ENCODE results near the gene INPP5B.

The INPP5B gene

DNA sequence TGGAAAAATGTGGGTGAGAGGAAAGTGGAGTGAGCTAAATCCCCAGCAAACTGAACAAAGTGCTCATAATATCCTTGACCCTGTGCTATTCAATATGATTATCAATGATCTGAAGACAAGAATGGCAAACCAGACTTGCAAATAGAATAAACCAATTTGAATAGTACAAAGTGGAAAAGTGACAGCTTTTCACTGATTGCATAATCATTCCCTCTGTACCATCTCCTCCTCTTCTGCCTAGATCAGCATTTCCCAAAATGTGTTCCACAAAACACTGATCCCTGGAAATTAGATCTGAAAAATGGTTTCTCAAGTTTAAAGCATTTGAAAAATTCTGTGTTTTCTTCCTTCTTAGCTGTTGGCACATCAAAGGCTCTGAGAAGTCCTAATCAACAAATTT, 95.6 kb downstream of the INPP5B start:
- TF ChIP-seq, protein P1, sequence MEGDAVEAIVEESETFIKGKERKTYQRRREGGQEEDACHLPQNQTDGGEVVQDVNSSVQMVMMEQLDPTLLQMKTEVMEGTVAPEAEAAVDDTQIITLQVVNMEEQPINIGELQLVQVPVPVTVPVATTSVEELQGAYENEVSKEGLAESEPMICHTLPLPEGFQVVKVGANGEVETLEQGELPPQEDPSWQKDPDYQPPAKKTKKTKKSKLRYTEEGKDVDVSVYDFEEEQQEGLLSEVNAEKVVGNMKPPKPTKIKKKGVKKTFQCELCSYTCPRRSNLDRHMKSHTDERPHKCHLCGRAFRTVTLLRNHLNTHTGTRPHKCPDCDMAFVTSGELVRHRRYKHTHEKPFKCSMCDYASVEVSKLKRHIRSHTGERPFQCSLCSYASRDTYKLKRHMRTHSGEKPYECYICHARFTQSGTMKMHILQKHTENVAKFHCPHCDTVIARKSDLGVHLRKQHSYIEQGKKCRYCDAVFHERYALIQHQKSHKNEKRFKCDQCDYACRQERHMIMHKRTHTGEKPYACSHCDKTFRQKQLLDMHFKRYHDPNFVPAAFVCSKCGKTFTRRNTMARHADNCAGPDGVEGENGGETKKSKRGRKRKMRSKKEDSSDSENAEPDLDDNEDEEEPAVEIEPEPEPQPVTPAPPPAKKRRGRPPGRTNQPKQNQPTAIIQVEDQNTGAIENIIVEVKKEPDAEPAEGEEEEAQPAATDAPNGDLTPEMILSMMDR (IDR thresholded peaks at IDR 0.05; ENCODE audit: borderline replicate concordance, insufficient read depth, low read depth, low read length), result no peak
- no peak overlapping the region for H3K4me3 ChIP-seq (ENCODE audit: low read depth, low read length)

DNA sequence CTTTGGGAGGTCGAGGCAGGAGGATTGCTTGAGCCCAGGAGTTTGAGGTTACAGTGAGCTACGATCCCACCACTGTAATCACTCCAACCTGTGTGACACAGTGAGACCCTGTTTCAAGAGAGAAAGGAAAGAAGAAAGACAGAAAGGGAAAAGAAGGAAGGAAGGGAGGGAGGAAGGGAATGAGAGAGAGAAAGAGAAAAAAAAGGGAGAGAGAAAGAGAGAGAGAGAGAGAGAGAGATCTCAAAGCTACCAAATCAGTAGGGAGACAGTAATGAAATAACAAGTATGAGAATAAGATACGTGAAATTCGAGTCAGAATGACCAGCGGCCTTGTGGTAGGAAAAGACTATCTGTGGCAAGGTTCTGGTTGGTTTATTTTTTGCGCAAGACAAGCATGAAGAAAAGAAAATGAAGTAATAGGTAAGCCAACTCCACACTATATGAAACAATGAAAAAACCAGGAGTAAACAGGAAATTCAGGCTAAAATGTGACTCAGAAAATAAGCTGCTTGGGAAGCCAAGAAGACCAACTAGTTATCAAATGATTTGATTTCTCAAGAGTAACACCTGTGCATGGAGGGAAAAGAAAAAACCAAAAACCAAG, 96.4 kb downstream of the INPP5B start:
- H3K4me3 ChIP-seq (ENCODE audit: low read depth, low read length), result no peak overlapping the region
- TF ChIP-seq, protein P1 (IDR thresholded peaks at IDR 0.05; ENCODE audit: borderline replicate concordance, insufficient read depth, low read depth, low read length), result no peak

DNA sequence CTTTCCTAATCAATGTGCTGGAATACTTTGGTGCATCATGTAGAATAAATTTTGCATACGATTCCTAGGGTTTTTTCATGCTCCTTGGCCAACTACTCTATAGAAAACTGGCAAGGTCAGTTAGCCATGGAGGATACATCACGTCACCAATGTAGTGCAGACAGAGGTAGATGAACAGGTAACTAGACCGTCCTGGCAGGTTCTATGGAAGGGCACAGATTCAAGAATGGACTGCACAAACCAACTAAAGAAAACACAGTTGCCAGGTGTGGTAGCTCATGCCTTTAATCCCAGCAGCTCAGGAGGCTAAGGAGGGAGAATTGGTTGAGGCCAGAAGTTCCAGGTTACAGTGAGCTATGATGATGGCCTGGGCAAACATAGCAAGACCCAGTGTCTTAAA, 97.4 kb downstream of the INPP5B start:
- TF ChIP-seq, protein P1 (IDR thresholded peaks at IDR 0.05; ENCODE audit: borderline replicate concordance, insufficient read depth, low read depth, low read length), result no peak
- H3K4me3 ChIP-seq (ENCODE audit: low read depth, low read length), result no peak overlapping the region

DNA sequence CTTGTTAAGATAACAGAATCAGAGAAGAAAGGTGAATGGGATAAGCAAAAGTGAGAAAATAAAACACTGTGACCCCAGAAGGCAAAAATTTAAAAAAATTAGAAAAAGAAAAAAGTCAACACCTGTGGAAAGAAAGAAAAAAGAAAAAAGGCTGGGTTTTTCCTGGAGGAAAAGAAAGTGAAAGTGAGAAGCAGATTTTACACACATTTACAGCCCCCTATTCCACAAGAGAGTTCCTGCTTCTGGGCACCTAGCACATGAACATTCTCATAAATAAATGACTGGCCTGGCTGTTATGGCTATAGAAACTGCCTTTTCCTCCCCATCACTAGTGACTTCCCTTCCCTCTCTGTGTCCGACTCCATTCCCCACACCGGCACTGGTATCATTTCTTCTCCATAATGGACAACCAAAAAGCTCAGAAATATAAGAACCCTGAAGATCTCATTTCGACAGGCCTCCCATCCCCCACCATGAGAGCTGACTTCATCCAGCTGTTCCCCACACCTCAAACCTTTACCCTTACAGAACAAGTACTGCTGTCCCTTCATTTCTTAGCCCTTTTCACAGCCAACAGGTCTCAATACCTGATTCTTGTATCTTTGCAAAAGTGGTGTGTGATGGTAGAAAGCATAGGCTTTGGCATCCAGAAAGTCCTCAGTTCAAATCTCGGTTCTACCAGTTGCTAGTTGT, 100.1 kb downstream of the INPP5B start:
- TF ChIP-seq, protein P1 (IDR thresholded peaks at IDR 0.05; ENCODE audit: borderline replicate concordance, insufficient read depth, low read depth, low read length), result no peak
- H3K4me3 ChIP-seq (ENCODE audit: low read depth, low read length), result peak overlapping the region; percentile 14

DNA sequence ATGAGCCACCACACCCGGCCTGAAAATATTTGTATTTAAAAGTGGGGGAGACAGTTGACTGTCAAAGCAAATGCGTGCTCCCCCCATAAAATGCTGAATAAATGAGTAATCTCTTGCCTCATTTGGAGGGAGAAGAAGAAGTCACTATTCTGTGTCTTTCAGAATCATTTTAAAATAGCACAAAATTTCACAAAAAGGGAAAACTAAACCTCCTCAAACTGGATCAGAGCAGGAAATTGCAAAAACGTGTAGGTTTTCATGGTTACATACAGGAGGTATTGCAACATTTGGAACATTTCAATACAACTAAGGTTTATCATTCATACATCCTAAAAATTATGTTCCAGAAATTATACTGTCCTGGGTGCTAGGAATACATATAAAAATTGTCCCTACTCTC, 101.1 kb downstream of the INPP5B start:
- H3K4me3 ChIP-seq (ENCODE audit: low read depth, low read length), result no peak overlapping the region
- TF ChIP-seq, protein P1 (IDR thresholded peaks at IDR 0.05; ENCODE audit: borderline replicate concordance, insufficient read depth, low read depth, low read length), result no peak

DNA sequence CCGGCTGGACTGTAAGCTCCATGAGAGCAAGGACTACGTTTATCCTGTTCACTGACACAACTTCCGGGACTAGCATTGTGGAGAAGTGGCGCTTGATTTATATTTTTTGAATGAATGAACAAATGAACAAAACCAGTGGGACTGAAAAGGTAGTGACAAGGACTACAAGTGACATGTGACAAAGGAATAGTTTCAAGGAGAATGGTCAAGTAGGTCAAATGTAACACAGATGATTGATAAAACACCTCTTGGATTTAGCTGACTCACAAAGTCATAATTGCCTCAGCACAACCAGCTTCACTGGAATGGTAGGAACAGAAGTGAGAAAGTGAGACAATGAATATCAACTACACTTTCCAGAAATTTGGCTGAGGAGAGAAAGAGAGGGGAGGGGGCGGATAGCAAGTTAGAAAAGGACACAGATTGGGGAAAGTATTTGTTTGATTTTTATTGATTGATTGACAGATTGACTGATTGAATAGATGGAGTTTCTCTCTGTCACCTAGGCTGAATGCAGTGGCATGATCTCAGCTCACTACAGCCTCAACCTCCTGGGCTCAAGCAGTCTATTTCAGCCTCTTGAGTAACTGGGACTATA, 101.7 kb downstream of the INPP5B start:
- no peak overlapping the region for H3K4me3 ChIP-seq (ENCODE audit: low read depth, low read length)
- TF ChIP-seq, protein P1 (IDR thresholded peaks at IDR 0.05; ENCODE audit: borderline replicate concordance, insufficient read depth, low read depth, low read length), result no peak

DNA sequence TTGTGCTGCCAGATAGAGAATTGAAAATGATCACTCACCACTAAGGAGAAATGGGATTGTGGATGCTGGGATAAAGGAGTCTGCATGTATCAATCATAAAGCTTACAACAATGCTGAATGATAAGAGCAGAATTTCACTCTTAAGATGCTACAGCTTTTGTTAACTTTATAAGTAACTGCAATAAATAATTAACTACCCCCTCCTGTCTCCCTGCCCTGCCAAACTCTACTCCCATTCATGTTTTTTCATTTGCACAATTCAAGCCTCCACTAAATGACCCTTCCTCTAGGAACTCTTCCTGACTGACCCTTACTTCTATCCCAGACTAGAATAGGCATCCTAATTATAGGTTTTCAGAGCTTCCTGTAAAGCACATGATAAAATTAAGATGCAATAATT, 102.3 kb downstream of the INPP5B start:
- H3K4me3 ChIP-seq (ENCODE audit: low read depth, low read length), result no peak overlapping the region
- TF ChIP-seq, protein P1 (IDR thresholded peaks at IDR 0.05; ENCODE audit: borderline replicate concordance, insufficient read depth, low read depth, low read length), result no peak
